Measurements from ENCODE around the gene RHEBL1.

The RHEBL1 gene

GRCh38 chr12:49051777-49052438 lies 17.9 kb downstream of the RHEBL1 start:
- no peak for DNase-seq

GRCh38 chr12:49051373-49051764 lies 18.4 kb downstream of the RHEBL1 start:
- no peak for DNase-seq

- DNase-seq: no peak
Measured at GRCh38 chr12:49050507-49051372, 19.0 kb downstream of the RHEBL1 start.

GRCh38 chr12:49049566-49050224 lies 20.1 kb downstream of the RHEBL1 start:
- DNase-seq: no peak

GRCh38 chr12:49048953-49049352 lies 20.8 kb downstream of the RHEBL1 start:
- DNase-seq: no peak

GRCh38 chr12:49046129-49046895 lies 23.5 kb downstream of the RHEBL1 start:
- no peak for DNase-seq

GRCh38 chr12:49044660-49045059 lies 25.1 kb downstream of the RHEBL1 start:
- DNase-seq: no peak

- no peak for DNase-seq
Measured at GRCh38 chr12:49043856-49044258, 25.9 kb downstream of the RHEBL1 start.

GRCh38 chr12:49043241-49043640 lies 26.5 kb downstream of the RHEBL1 start:
- DNase-seq: no peak

- no peak for DNase-seq
Measured at GRCh38 chr12:49041881-49042484, 27.8 kb downstream of the RHEBL1 start.

GRCh38 chr12:49041036-49041880 lies 28.5 kb downstream of the RHEBL1 start:
- DNase-seq: no peak

- no peak for DNase-seq
Measured at GRCh38 chr12:49040364-49040855, 29.4 kb downstream of the RHEBL1 start.

GRCh38 chr12:49039421-49040363 lies 30.1 kb downstream of the RHEBL1 start:
- DNase-seq: no peak

GRCh38 chr12:49038291-49038955 lies 31.4 kb downstream of the RHEBL1 start:
- DNase-seq: no peak

GRCh38 chr12:49037947-49038237 lies 31.9 kb downstream of the RHEBL1 start:
- no peak for DNase-seq

GRCh38 chr12:49037111-49037946 lies 32.5 kb downstream of the RHEBL1 start:
- DNase-seq: no peak

- no peak for DNase-seq
Measured at GRCh38 chr12:49036029-49036428, 33.8 kb downstream of the RHEBL1 start.

GRCh38 chr12:49034286-49034622 lies 35.5 kb downstream of the RHEBL1 start:
- no peak for DNase-seq

Data from NCI-H1436 treated with DMSO at 0.1 percent for 48 hours (cell line).